AG04450 (cell line): Measurements from ENCODE around the gene TARS3. TPM values are rescaled to one million over a fixed set of nuclear protein-coding genes. Genes with fewer than 3 reads are reported as not detected.

Experiments
- CTCF ChIA-PET: fragments of 300-600, 350-600 bp; formaldehyde crosslinking; extraction: SDS; loops from one replicate; lab custom pipeline; 2022; ENCODE audit warnings: antibody characterized with exemption, inconsistent platforms; lab: Charles Lee
- POLR2A ChIA-PET: fragments of 350-600 bp; formaldehyde crosslinking; extraction: SDS; loops from one replicate; lab custom pipeline; 2021; ENCODE audit warnings: antibody characterized with exemption, inconsistent platforms; lab: Yijun Ruan, JAX
- DNase-seq: peaks from one replicate; pipeline ENCODE4 v3.0.0-alpha.2; 2011; ENCODE audit warnings: low read depth, low spot score
- H3K27ac ChIP-seq: one replicate; pipeline ENCODE4 v1.5.1; 2012; ENCODE audit warnings: low read depth, low read length, control low read depth
- H3K27me3 ChIP-seq: one replicate; pipeline ENCODE4 v1.6.0; 2012; ENCODE audit warnings: low read length; ENCODE audit not compliant: control insufficient read depth, insufficient read depth
- H3K4me3 ChIP-seq: 2 replicates; pipeline ENCODE4 v1.5.1; 2011; ENCODE audit warnings: mild to moderate bottlenecking, low read depth, low read length, control low read depth
- H3K9me3 ChIP-seq: 2 replicates; pipeline ENCODE4 v1.5.1; 2012; ENCODE audit warnings: low read length; ENCODE audit not compliant: control insufficient read depth, insufficient read depth
- CTCF ChIP-seq: IDR thresholded peaks from 2 replicates; pipeline ENCODE4 v1.5.1; 2011; ENCODE audit warnings: low read depth, low read length, control low read depth, inconsistent platforms
- polyA plus RNA-seq: library from polyadenylated mRNA; depleted of rRNA; stranded (reverse); fragments of >200 nt; gene quantifications from 2 replicates; pipeline ENCODE4 v1.2.3, GENCODE V29; 2011

TARS3 gene
- polyA plus RNA-seq, 1 experiment = 7.2 TPM

- Histone ChIP-seq H3K4me3 (no peak overlapping the region), H3K9me3 (no peaks in the 10 kb centered on the region), H3K27ac (no peak overlapping the region), H3K27me3 (no peaks in the 10 kb centered on the region)
- POLR2A ChIA-PET = no interaction called here
- no peak for DNase-seq
- CTCF ChIA-PET = no interaction called here
- no peak for TF ChIP-seq CTCF
Measured at GRCh38 chr15:101625980-101626379, 98.3 kb downstream of the TARS3 start.

- no peak for TF ChIP-seq CTCF
- ChIA-PET CTCF (interaction anchor here (2.0 kb wide), 1 partner anchor 16 kb away, joined by 8 read pairs; no protein-coding TSS in a partner anchor), POLR2A (no interaction called here)
Measured at GRCh38 chr15:101625184-101625583, 99.1 kb downstream of the TARS3 start.

GRCh38 chr15:101623367-101624304, 100.6 kb downstream of the TARS3 start:
- Histone ChIP-seq H3K4me3 (no peak overlapping the region), H3K27me3 (no peaks in the 10 kb centered on the region), H3K9me3 (no peaks in the 10 kb centered on the region), H3K27ac (no peak overlapping the region)
- ChIA-PET CTCF (interaction anchor here (2.0 kb wide), 1 partner anchor 17 kb away, joined by 8 read pairs; no protein-coding TSS in a partner anchor), POLR2A (no interaction called here)
- DNase-seq = no peak
- no peak for TF ChIP-seq CTCF

More at GRCh38 chr15:101625184-101625583, 99.1 kb downstream of the TARS3 start:
- H3K9me3 ChIP-seq = no peaks in the 10 kb centered on the region
- DNase-seq = no peak
- H3K4me3 ChIP-seq = no peak overlapping the region
- no peak overlapping the region for H3K27ac ChIP-seq
- H3K27me3 ChIP-seq = no peaks in the 10 kb centered on the region

GRCh38 chr15:101621961-101622360, 102.3 kb downstream of the TARS3 start:
- Histone ChIP-seq H3K4me3 (no peak overlapping the region), H3K9me3 (no peaks in the 10 kb centered on the region), H3K27ac (no peak overlapping the region), H3K27me3 (no peaks in the 10 kb centered on the region)
- DNase-seq = no peak
- no peak for TF ChIP-seq CTCF
- ChIA-PET POLR2A (no interaction called here), CTCF (interaction anchor here (1.0 to 2.0 kb wide), 2 partner anchors 18 to 20 kb away, joined by 4 read pairs; no protein-coding TSS in a partner anchor)

- no peak overlapping the region for H3K4me3 ChIP-seq
- POLR2A ChIA-PET = no interaction called here
Measured at GRCh38 chr15:101620671-101621070, 103.6 kb downstream of the TARS3 start.

More at GRCh38 chr15:101620671-101621070, 103.6 kb downstream of the TARS3 start:
- H3K27ac ChIP-seq = no peak overlapping the region
- no peaks in the 10 kb centered on the region for H3K9me3 ChIP-seq
- no peak for TF ChIP-seq CTCF
- H3K27me3 ChIP-seq = no peaks in the 10 kb centered on the region
- CTCF ChIA-PET = interaction anchor here (0.8 to 2.0 kb wide), 2 partner anchors 20 to 21 kb away, joined by 3 to 4 read pairs; no protein-coding TSS in a partner anchor
- DNase-seq = no peak
